Measurements from ENCODE around the gene KCNMA1. TPM values are rescaled to one million over a fixed set of nuclear protein-coding genes. Genes with fewer than 3 reads are reported as not detected.

The KCNMA1 gene
- total RNA-seq, 2 donors from 2014 or later: 23.2 to 44.5 TPM

DNA sequence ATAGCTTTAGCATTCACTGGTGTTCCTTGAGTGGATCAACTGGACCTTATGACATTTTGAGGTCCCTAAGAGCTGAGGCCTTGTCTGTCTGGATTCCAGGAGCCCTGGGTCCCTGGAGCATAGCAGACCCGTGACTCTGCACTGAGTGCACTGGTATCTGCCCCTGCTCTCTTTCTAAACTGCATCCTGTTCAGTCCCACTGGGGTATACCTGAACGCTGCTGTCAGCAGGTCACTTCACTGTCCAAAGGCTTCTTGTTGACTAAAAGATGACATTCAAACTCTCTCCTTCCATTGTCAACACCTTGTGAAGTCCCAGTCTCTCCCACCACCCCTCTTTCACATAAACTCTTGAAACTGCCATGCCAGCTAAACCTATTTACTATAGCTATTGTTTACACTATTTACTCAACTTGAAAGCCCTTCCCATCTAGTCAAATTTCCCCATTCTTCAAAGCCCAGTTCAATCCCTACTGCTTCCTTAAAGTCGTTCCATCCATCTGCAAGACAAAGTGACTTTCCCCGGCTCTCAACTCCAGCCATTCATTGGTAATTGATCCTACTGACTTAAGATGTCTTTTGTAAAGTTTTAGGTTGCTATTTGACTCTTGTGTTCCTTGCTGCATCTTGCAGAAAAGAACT, 523.3 kb downstream of the KCNMA1 start:
- DNase-seq: no peak

DNA sequence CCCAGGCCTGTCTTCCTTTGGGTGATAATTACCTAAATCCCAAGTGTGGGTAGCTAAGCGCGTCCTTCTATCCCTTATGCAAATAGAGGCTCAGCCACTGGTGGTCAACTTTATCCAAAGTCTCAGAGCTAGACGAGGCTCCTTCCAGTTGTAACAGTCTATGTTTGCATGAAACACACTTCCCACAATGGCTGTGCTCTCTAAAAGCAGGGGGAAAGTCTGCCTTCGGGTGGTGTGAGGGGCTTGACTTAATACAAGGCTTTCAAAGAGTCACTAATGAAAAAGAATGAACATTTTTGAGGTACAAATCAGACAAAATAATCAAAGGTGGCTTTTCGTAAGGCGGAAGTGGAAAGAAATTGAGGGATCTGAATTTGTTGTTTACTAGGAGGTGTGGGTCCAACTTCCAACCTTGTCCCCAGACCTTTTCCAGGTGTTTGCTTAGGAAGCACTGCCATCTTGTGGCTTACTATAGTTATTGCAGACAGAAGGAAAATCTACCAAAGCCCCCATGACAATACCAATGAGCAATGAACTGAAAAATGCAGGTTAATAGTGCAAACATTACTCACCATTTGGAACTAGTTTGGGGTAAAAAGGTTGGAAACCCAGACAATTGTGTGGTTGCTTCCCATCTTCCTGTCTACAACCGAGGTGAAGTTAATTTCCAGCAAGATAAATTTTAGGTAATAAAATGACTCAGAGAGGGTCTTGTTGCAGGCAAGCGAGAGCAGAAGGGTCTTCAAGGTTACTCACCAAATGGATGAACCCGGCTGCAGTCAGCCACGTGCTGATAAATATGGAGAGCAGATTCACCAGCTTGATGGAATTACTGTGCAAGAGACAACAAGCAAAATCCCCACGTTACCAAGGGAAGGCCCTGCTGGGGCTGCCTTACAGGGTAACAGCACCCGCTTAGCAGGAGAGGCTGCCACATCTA, 525.7 kb downstream of the KCNMA1 start:
- H3K4me1 ChIP-seq: no peaks in the 10 kb centered on the region
- intact Hi-C loops (cut with DNase I): no loop called here
- H3K27me3 ChIP-seq: no peaks in the 10 kb centered on the region
- TF ChIP-seq, protein P1, sequence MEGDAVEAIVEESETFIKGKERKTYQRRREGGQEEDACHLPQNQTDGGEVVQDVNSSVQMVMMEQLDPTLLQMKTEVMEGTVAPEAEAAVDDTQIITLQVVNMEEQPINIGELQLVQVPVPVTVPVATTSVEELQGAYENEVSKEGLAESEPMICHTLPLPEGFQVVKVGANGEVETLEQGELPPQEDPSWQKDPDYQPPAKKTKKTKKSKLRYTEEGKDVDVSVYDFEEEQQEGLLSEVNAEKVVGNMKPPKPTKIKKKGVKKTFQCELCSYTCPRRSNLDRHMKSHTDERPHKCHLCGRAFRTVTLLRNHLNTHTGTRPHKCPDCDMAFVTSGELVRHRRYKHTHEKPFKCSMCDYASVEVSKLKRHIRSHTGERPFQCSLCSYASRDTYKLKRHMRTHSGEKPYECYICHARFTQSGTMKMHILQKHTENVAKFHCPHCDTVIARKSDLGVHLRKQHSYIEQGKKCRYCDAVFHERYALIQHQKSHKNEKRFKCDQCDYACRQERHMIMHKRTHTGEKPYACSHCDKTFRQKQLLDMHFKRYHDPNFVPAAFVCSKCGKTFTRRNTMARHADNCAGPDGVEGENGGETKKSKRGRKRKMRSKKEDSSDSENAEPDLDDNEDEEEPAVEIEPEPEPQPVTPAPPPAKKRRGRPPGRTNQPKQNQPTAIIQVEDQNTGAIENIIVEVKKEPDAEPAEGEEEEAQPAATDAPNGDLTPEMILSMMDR (IDR thresholded peaks at IDR 0.05): peak; percentile 67
- H3K4me3 ChIP-seq: no peak overlapping the region
- H3K27ac ChIP-seq: no peak overlapping the region
- DNase-seq: no peak
- H3K9ac ChIP-seq (ENCODE audit: low read depth in 2 of 2, low read length in 2 of 2): no peak overlapping the region
- H3K9me3 ChIP-seq: no peaks in the 10 kb centered on the region
- H3K36me3 ChIP-seq: no peaks in the 10 kb centered on the region

More for the DNA sequence above, 523.3 kb downstream of the KCNMA1 start:
- Histone ChIP-seq H3K27me3 (no peaks in the 10 kb centered on the region), H3K4me1 (no peaks in the 10 kb centered on the region), H3K4me3 (no peak overlapping the region), H3K27ac (no peak overlapping the region), H3K9ac (ENCODE audit: low read depth in 2 of 2, low read length in 2 of 2) (no peak overlapping the region), H3K36me3 (no peaks in the 10 kb centered on the region), H3K9me3 (no peaks in the 10 kb centered on the region)
- intact Hi-C loops (cut with DNase I): no loop called here
- TF ChIP-seq, protein P1 (IDR thresholded peaks at IDR 0.05): no peak

DNA sequence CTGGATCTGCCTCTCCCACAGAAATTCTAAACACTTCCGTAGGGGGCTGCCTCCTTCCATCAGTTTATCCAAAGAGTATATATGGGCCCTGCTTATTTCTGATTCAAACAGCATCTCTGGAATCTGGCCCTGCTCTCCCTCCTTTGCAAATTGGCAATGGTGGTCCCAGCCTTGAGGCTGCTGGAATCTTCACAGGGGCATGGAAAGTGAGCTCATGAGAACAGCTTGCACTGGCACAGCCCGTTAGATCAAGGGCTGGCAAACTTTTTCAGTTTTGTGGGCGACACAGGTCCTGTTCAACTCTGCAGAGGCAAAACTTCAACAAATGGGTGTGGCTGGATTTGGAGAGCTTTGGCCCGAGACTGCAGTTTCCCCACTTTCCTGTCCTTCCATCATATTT, 526.9 kb downstream of the KCNMA1 start:
- intact Hi-C loops (cut with DNase I): no loop called here
- no peak overlapping the region for H3K9ac ChIP-seq (ENCODE audit: low read depth in 2 of 2, low read length in 2 of 2)
- TF ChIP-seq, protein P1 (IDR thresholded peaks at IDR 0.05): no peak
- no peak overlapping the region for H3K27ac ChIP-seq
- H3K27me3 ChIP-seq: no peaks in the 10 kb centered on the region
- no peaks in the 10 kb centered on the region for H3K4me1 ChIP-seq
- H3K9me3 ChIP-seq: no peaks in the 10 kb centered on the region
- no peaks in the 10 kb centered on the region for H3K36me3 ChIP-seq
- no peak for DNase-seq
- no peak overlapping the region for H3K4me3 ChIP-seq

DNA sequence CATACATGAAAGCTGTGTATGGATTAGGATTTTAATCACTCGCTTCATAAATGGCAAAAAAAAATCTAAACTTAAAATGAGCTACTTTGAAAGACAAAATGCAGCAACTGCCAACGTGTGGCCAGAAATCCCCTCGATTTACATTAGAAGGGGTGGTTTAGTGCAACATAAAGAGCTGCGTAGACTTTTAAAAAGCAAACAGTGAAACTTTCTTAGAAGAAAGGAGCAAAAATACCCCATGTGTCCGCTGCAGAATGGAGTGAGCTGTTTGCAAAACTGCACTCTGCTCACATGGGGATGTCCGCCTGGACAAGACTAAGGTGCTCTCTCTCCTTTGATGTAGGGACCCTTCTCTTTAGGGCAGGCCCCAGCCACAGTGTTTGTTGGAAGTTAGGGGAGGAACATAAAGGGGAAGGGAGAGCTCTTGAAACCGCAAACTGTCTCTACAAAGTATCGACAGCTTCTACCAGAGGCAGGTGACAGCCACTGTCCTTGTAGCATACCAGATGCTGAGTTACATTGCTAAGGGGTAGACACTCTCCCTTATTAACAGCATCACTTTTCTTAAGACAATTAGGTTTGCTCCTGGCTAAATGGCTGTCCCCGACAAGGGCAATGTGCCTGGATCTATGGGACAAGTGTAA, 528.1 kb downstream of the KCNMA1 start:
- Histone ChIP-seq H3K36me3 (no peaks in the 10 kb centered on the region), H3K9ac (ENCODE audit: low read depth in 2 of 2, low read length in 2 of 2) (no peak overlapping the region), H3K27ac (no peak overlapping the region), H3K9me3 (no peaks in the 10 kb centered on the region), H3K4me3 (no peak overlapping the region), H3K4me1 (no peaks in the 10 kb centered on the region), H3K27me3 (no peaks in the 10 kb centered on the region)
- TF ChIP-seq, protein P1 (IDR thresholded peaks at IDR 0.05): no peak
- intact Hi-C loops (cut with DNase I): no loop called here
- no peak for DNase-seq

DNA sequence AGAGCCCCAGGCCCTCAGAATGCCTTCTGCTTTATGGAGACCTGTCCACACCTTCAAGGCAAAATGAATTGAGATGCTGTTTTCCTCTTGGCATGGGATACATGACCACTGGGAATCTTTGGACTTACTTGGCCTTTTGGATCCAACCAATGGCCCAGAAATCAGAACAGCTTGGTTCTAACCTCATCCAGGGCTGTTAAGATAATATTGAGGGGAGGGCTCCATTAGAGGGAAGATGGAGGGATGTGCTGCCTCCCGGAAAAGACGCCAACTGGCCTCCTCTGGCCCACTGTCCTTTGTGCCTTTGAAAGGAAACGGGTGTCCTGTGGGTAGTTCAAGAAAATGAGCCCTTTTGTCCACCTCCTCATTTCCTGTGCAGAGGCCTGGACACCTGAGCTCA, 530.9 kb downstream of the KCNMA1 start:
- no peaks in the 10 kb centered on the region for H3K36me3 ChIP-seq
- DNase-seq: no peak
- no peak overlapping the region for H3K4me3 ChIP-seq
- H3K9me3 ChIP-seq: no peaks in the 10 kb centered on the region
- TF ChIP-seq, protein P1 (IDR thresholded peaks at IDR 0.05): no peak
- no peak overlapping the region for H3K27ac ChIP-seq
- H3K9ac ChIP-seq (ENCODE audit: low read depth in 2 of 2, low read length in 2 of 2): no peak overlapping the region
- no peaks in the 10 kb centered on the region for H3K4me1 ChIP-seq
- no peaks in the 10 kb centered on the region for H3K27me3 ChIP-seq
- intact Hi-C loops (cut with DNase I): no loop called here
